ENCODE measurements around the gene ADAT2.

Gene ADAT2

GRCh38 chr6:143397227-143398222 lies 53.0 kb downstream of the ADAT2 start:
- DNase-seq (ENCODE audit: low spot score): peak; percentile 88

GRCh38 chr6:143396497-143397226 lies 53.8 kb downstream of the ADAT2 start:
- DNase-seq (ENCODE audit: low spot score): no peak

DNA sequence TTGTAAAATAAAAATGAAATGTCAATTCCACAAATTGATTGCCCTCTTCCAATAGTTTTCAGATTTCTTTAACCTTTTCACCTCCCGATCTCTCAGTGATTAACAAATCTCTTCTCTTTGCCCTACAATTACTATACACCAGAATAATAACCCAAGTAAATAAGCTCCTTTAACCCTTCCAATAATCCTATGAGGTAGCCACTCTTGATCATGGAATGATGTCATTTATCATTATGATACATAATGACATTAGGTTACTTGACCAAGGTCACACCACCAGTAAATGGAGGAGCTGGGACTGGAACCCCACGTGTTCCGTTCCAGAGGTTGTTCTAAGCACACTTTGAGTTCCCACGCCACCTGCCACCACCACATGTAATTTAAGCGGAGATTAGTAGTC lies 54.8 kb downstream of the ADAT2 start:
- DNase-seq (ENCODE audit: low spot score): no peak

DNA sequence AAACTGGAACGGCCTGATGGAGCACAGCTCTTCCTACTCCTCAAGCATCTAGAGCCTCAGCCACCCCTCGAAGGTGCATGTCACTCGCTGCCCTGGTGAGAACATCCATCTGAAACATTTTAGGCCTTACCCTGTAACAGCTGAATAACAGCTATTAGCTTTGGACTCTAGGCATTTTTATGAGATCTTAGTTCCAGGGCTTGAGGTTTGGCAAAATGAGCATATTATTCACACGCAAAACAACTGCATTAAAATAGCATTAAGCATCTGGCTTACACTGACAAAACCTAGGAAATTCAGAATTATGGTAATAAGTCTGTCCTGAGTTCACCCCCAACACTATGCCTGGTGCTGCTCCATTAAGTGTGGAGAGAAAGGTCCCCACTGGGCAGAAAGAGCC lies 56.1 kb downstream of the ADAT2 start:
- peak; percentile 59 for DNase-seq (ENCODE audit: low spot score)

GRCh38 chr6:143390278-143390677 lies 60.2 kb downstream of the ADAT2 start:
- DNase-seq (ENCODE audit: low spot score): no peak

- DNase-seq (ENCODE audit: low spot score): no peak
Observed at GRCh38 chr6:143385636-143386035, 64.9 kb downstream of the ADAT2 start.

GRCh38 chr6:143376861-143377260 lies 73.6 kb downstream of the ADAT2 start:
- no peak for DNase-seq (ENCODE audit: low spot score)

GRCh38 chr6:143376375-143376774 lies 74.1 kb downstream of the ADAT2 start:
- no peak for DNase-seq (ENCODE audit: low spot score)

DNA sequence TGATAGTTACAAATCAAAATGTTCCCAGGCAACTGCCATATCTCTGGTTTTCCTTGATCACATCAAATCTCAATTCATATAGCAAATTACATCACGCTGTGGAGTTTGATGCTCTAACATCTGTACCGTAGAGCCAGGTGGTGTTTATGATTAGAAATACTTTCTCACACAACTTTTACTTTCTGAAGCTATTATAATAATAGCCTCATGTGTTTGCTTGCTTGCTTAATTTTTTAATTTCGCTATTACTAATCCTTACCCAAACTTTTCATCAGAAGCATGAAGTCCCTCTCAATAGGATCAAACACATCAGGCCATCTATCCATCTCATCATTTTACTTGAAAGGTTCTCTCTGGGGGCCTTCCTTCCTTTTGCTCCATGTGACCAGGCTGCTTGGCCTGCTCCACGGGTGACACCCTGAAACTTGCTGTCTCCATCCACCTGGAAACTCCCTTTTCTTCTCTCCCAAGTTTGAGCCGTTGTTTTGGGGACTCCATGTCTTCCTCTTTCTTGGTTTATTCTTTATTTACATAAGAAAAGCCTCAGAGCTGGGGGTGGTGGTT lies 75.4 kb downstream of the ADAT2 start:
- DNase-seq (ENCODE audit: low spot score): no peak

DNA sequence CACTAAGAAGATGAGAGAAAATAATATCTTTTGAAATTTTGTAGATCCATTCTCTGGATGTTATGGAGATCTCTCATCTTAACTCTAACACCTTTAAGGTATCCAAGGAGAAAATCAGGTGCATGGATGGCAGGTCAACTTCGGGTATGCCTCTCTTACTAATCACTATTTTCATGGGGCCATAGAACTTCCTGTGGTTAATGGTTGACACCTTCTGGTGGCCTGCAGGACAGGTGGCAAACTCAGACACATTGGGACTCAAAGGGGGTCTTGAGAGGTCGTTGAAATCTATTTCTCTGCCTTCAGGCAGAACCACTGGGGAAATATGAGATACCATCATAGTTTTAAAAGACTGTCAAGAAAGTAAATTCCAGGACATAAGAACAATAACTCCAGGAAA lies 76.5 kb downstream of the ADAT2 start:
- no peak for DNase-seq (ENCODE audit: low spot score)
